Stimulated activated CD8-positive, alpha-beta memory T cell treated with anti-CD3 and anti-CD28 coated beads, Interleukin-2, amount 100 ng/mL, for 1 hour (primary cell): ENCODE data around the gene OSBPL9.
"Not testable (repeated sequence)": the region's sequence is repeated elsewhere in the genome, so short reads cannot be mapped to it uniquely, and the experiment has no call there.

Experiments used
- DNase-seq, 2 donors: peaks; one replicate each; pipeline ENCODE4 v3.0.0-alpha.2; 2020; ENCODE audit warnings: low read depth in 2 of 2

OSBPL9 gene

GRCh38 chr1:51610104-51610503 is 6.8 kb upstream of the OSBPL9 start:
- DNase-seq, result not testable (repeated sequence)

- no peak for DNase-seq
These were observed 6.3 kb upstream of the OSBPL9 start for GRCh38 chr1:51610637-51611036.

- DNase-seq, result no peak
These were observed 4.4 kb upstream of the OSBPL9 start for GRCh38 chr1:51612447-51612961.

- no peak for DNase-seq
These were observed 1.1 kb upstream of the OSBPL9 start for GRCh38 chr1:51615780-51616291.

- DNase-seq, result no peak
These were observed 402 bp upstream of the OSBPL9 start for GRCh38 chr1:51616490-51616889.

- DNase-seq, result no peak
These were observed 1.8 kb downstream of the OSBPL9 start for GRCh38 chr1:51618715-51619114.

- no peak for DNase-seq
These were observed 3.6 kb downstream of the OSBPL9 start for GRCh38 chr1:51620470-51620869.

GRCh38 chr1:51621161-51621560 is 4.3 kb downstream of the OSBPL9 start:
- no peak for DNase-seq

- DNase-seq, result no peak
These were observed 5.1 kb downstream of the OSBPL9 start for GRCh38 chr1:51621841-51622454.

GRCh38 chr1:51622455-51622913 is 5.6 kb downstream of the OSBPL9 start:
- no peak for DNase-seq

- DNase-seq, result no peak
These were observed 6.1 kb downstream of the OSBPL9 start for GRCh38 chr1:51623025-51623424.

GRCh38 chr1:51623450-51623849 is 6.6 kb downstream of the OSBPL9 start:
- DNase-seq, result no peak

GRCh38 chr1:51624855-51625254 is 8.0 kb downstream of the OSBPL9 start:
- DNase-seq, result no peak

- no peak for DNase-seq
These were observed 10.8 kb downstream of the OSBPL9 start for GRCh38 chr1:51627672-51628071.

GRCh38 chr1:51628715-51629590 is 12.1 kb downstream of the OSBPL9 start:
- no peak for DNase-seq

- DNase-seq, result no peak
These were observed 13.0 kb downstream of the OSBPL9 start for GRCh38 chr1:51629918-51630317.

- DNase-seq, result no peak
These were observed 13.5 kb downstream of the OSBPL9 start for GRCh38 chr1:51630393-51630792.

- no peak for DNase-seq
These were observed 14.0 kb downstream of the OSBPL9 start for GRCh38 chr1:51630922-51631321.

- no peak for DNase-seq
These were observed 14.9 kb downstream of the OSBPL9 start for GRCh38 chr1:51631747-51632146.

- no peak for DNase-seq
These were observed 17.7 kb downstream of the OSBPL9 start for GRCh38 chr1:51634618-51635017.

GRCh38 chr1:51635615-51636014 is 18.7 kb downstream of the OSBPL9 start:
- DNase-seq, result no peak

- DNase-seq, result no peak
These were observed 19.3 kb downstream of the OSBPL9 start for GRCh38 chr1:51636191-51636590.
